B cell (primary cell): Measurements from ENCODE around the gene ADCY2. TPM values are rescaled to one million over a fixed set of nuclear protein-coding genes. Genes with fewer than 3 reads are reported as not detected.

Experiments used
- ATAC-seq: fragments of 200-7000 bp; cut with Tn5 transposase; one replicate; pipeline ENCODE4 v1.10.0; 2021; ENCODE audit warnings: low read depth, mild to moderate bottlenecking, moderate number of reproducible peaks, moderate library complexity
- CTCF ChIA-PET: fragments of 350-600 bp; sonication (Branson Sonifier 250); formaldehyde crosslinking; loops from one replicate; lab custom pipeline; 2021; ENCODE audit warnings: antibody characterized with exemption, inconsistent platforms; lab: Charles Lee
- POLR2A ChIA-PET: fragments of 350-600 bp; sonication (Branson Sonifier 250); formaldehyde crosslinking; loops from one replicate; lab custom pipeline; 2021; ENCODE audit warnings: antibody characterized with exemption; lab: Charles Lee
- DNase-seq: peaks from one replicate; pipeline ENCODE4 v3.0.0; 2013
- H2AFZ ChIP-seq: 2 replicates; pipeline ENCODE4 v1.6.1; 2012; ENCODE audit warnings: mild to moderate bottlenecking, low read depth, low read length; ENCODE audit not compliant: insufficient read depth, poor library complexity, severe bottlenecking
- H3K27ac ChIP-seq, 2 donors: 1 replicate in 1 of 2; 2 replicates in 1 of 2; pipeline ENCODE4 v1.5.1; 2012 to 2013; ENCODE audit warnings: low read length in 2 of 2, mild to moderate bottlenecking in 2 of 2, moderate library complexity in 1 of 2
- H3K27me3 ChIP-seq, 4 experiments: fragments of 200-600 bp in 1 of 4; sonication (generic) in 1 of 4; replicated peaks in 1 of 4; 1 replicate in 2 of 4; 2 replicates in 2 of 4; pipeline versions ENCODE4 v1.6.1 to v1.7.0; 2013 to 2016; ENCODE audit warnings: low read length in 3 of 4, mild to moderate bottlenecking in 2 of 4, mixed read lengths in 1 of 4, moderate library complexity in 1 of 4; ENCODE audit not compliant: insufficient read depth in 4 of 4, control insufficient read depth in 3 of 4; ENCODE audit errors: control extremely low read depth in 1 of 4
- H3K36me3 ChIP-seq, 2 experiments: replicated peaks in 1 of 2; 1 replicate in 1 of 2; 2 replicates in 1 of 2; pipeline versions ENCODE4 v1.6.1 to v1.7.1; 2013; ENCODE audit warnings: low read length in 1 of 2; ENCODE audit not compliant: insufficient read depth in 2 of 2, control insufficient read depth in 1 of 2; ENCODE audit errors: control extremely low read depth in 1 of 2, extremely low read depth in 1 of 2
- H3K4me1 ChIP-seq, 2 donors: fragments of 200-600 bp in 1 of 2; sonication (generic) in 1 of 2; 1 replicate in 1 of 2; 2 replicates in 1 of 2; pipeline versions ENCODE4 v1.5.1 to v1.6.1; 2013 to 2017; ENCODE audit warnings: low read length in 2 of 2; ENCODE audit not compliant: control insufficient read depth in 2 of 2, insufficient read depth in 2 of 2
- H3K4me2 ChIP-seq: replicated peaks from 2 replicates; pipeline ENCODE3; 2012; ENCODE audit warnings: mild to moderate bottlenecking, low read depth, low read length; ENCODE audit not compliant: poor library complexity, severe bottlenecking
- H3K4me3 ChIP-seq, 5 experiments: fragments of 200-600 bp in 1 of 5; sonication (generic) in 1 of 5; 1 replicate in 3 of 5; 2 replicates in 2 of 5; pipeline versions ENCODE4 v1.5.1 to v1.7.0; 2011 to 2016; ENCODE audit warnings: low read length in 4 of 5, mild to moderate bottlenecking in 4 of 5, low read depth in 2 of 5, control low read depth in 1 of 5, moderate library complexity in 1 of 5; ENCODE audit not compliant: insufficient read depth in 1 of 5; ENCODE audit errors: control extremely low read depth in 1 of 5, extremely low read depth in 1 of 5
- H3K79me2 ChIP-seq: fragments of 200-600 bp; sonication (generic); one replicate; pipeline ENCODE4 v1.6.0; 2016; ENCODE audit warnings: low read length; ENCODE audit not compliant: control insufficient read depth, insufficient read depth
- H3K9ac ChIP-seq: fragments of 200-600 bp; sonication (generic); 2 replicates; pipeline ENCODE4 v1.6.1; 2017; ENCODE audit warnings: mild to moderate bottlenecking, low read length, moderate library complexity
- H3K9me3 ChIP-seq, 3 donors: one replicate each; pipeline versions ENCODE4 v1.6.1 to v1.7.1; 2013; ENCODE audit warnings: low read length in 2 of 3; ENCODE audit not compliant: control insufficient read depth in 2 of 3, insufficient read depth in 1 of 3; ENCODE audit errors: control extremely low read depth in 1 of 3
- H4K20me1 ChIP-seq: 2 replicates; pipeline ENCODE4 v1.6.0; 2012; ENCODE audit warnings: mild to moderate bottlenecking, low read length; ENCODE audit not compliant: insufficient read depth, control insufficient read depth, poor library complexity, severe bottlenecking
- H3K27ac Mint-ChIP-seq: one replicate; pipeline ENCODE4 v1.8.0; 2021; ENCODE audit warnings: mixed read lengths
- H3K27me3 Mint-ChIP-seq: one replicate; pipeline ENCODE4 v1.8.0; 2021; ENCODE audit warnings: mixed read lengths
- H3K4me1 Mint-ChIP-seq: one replicate; pipeline ENCODE4 v1.8.0; 2021; ENCODE audit warnings: mixed read lengths
- H3K4me3 Mint-ChIP-seq: one replicate; pipeline ENCODE4 v1.8.0; 2021; ENCODE audit warnings: mixed read lengths
- H3K9me3 Mint-ChIP-seq: one replicate; pipeline ENCODE4 v1.8.0; 2022; ENCODE audit warnings: mixed read lengths; ENCODE audit not compliant: insufficient read depth
- CTCF ChIP-seq: fragments of 200-600 bp; IDR thresholded peaks from one replicate; pipeline ENCODE4 v1.8.0; 2022; ENCODE audit warnings: antibody characterized with exemption, mild to moderate bottlenecking
- EZH2 ChIP-seq: IDR thresholded peaks from 2 replicates; pipeline ENCODE4 v1.6.1; 2012; ENCODE audit warnings: borderline replicate concordance, low read depth, mild to moderate bottlenecking, moderate library complexity, low read length; ENCODE audit not compliant: insufficient read depth, poor library complexity, severe bottlenecking
- WGBS: methylation state at CpG from one replicate; pipeline ENCODE4 v1.1.5; 2013; ENCODE audit warnings: missing lambda C conversion rate; ENCODE audit not compliant: insufficient coverage; 5-methylcytosine and 5-hydroxymethylcytosine counted together
- intact Hi-C: fragments of 100-400 bp; cut with micrococcal nuclease; formaldehyde crosslinking; loops from one replicate; pipeline ENCODE4 v1.10.0; 2022
- polyA plus RNA-seq: library from polyadenylated mRNA; depleted of rRNA; stranded (reverse); fragments of >200 nt; gene quantifications from 2 replicates; pipeline ENCODE4 v1.2.3, GENCODE V29; 2012
- total RNA-seq, 2 donors: library from RNA; stranded (reverse); fragments of 120-200 nt in 1 of 2; gene quantifications; 1 replicate in 1 of 2; 2 replicates in 1 of 2; pipeline versions ENCODE4 v1.2.3 to v1.2.4, GENCODE V29; 2013 to 2022

ADCY2 gene
- total and polyA plus RNA-seq, 2 donors (not counting 1 experiment from before 2014, with no cell fraction given): not detected

- Mint-ChIP-seq H3K27me3 (no peaks in the 10 kb centered on the region), H3K27ac (no peak overlapping the region), H3K4me1 (peaks cover 14% of the 10 kb centered on the region), H3K4me3 (no peak overlapping the region), H3K9me3 (no peaks in the 10 kb centered on the region)
- Histone ChIP-seq H3K9ac (no peak overlapping the region), H2AFZ (no peak overlapping the region), H3K27me3 (peaks cover 0 to 17% (median 7%) of the 10 kb centered on the region in 4 experiments), H3K4me3 (no peak overlapping the region), H3K36me3 (peaks cover 2 to 18% of the 10 kb centered on the region in 2 experiments), H3K9me3 (peaks cover 0 to 10% (median 0%) of the 10 kb centered on the region in 3 donors), H3K79me2 (no peaks in the 10 kb centered on the region), H3K4me2 (no peak overlapping the region), H4K20me1 (no peaks in the 10 kb centered on the region), H3K27ac (no peak overlapping the region), H3K4me1 (peaks cover 5 to 9% of the 10 kb centered on the region in 2 donors)
- no peak for TF ChIP-seq EZH2
- no peak for TF ChIP-seq CTCF
- DNase-seq (no peak), ATAC-seq (no peak)
- intact Hi-C loops: no loop called here
- WGBS: 96% methylated on average over 2 of the region's 3 CpGs
- ChIA-PET CTCF (interaction anchor here (0.7 to 0.9 kb wide), 2 partner anchors 9 to 22 kb away, joined by 3 read pairs; no protein-coding TSS in a partner anchor), POLR2A (no interaction called here)
Measured at GRCh38 chr5:7855611-7856010, 459.7 kb downstream of the ADCY2 start.

- Histone ChIP-seq H3K27ac (no peak overlapping the region), H3K4me3 (no peak overlapping the region), H3K9me3 (peaks cover 0 to 3% (median 0%) of the 10 kb centered on the region in 3 donors), H2AFZ (no peak overlapping the region), H3K4me2 (no peak overlapping the region), H4K20me1 (no peaks in the 10 kb centered on the region), H3K36me3 (peaks cover 2 to 29% of the 10 kb centered on the region in 2 experiments), H3K79me2 (no peaks in the 10 kb centered on the region), H3K4me1 (peaks cover 0 to under 1% of the 10 kb centered on the region in 2 donors), H3K27me3 (peaks cover 0 to 5% (median under 1%) of the 10 kb centered on the region in 4 experiments), H3K9ac (no peak overlapping the region)
- no peak for ATAC-seq
- peaks cover 9% of the 10 kb centered on the region for H3K4me1 Mint-ChIP-seq
- no peaks in the 10 kb centered on the region for H3K27me3 Mint-ChIP-seq
- no peaks in the 10 kb centered on the region for H3K9me3 Mint-ChIP-seq
- no peak overlapping the region for H3K27ac Mint-ChIP-seq
- ChIA-PET POLR2A (no interaction called here), CTCF (no interaction called here)
- no peak for DNase-seq
- no CpG with 5 or more reads among the region's 2 CpGs for WGBS
- no peak overlapping the region for H3K4me3 Mint-ChIP-seq
- intact Hi-C loops: no loop called here
- TF ChIP-seq CTCF (peak; percentile 23), EZH2 (no peak)
Measured at GRCh38 chr5:7856855-7857254, 460.9 kb downstream of the ADCY2 start.
